Osteocyte (in vitro differentiated cells): ENCODE data around the gene PGAM1. TPM values are rescaled to one million over a fixed set of nuclear protein-coding genes. Genes with fewer than 3 reads are reported as not detected.
"Not testable (repeated sequence)": the region's sequence is repeated elsewhere in the genome, so short reads cannot be mapped to it uniquely, and the experiment has no call there.

ENCODE experiments used
- DNase-seq: peaks from one replicate; pipeline ENCODE4 v3.0.0; 2021; ENCODE audit warnings: mixed read lengths; ENCODE audit not compliant: unreplicated experiment; ENCODE audit errors: extremely low spot score
- H3K27ac Mint-ChIP-seq: one replicate; pipeline ENCODE4 v1.8.0; 2021; ENCODE audit warnings: mild to moderate bottlenecking, mixed read lengths; ENCODE audit not compliant: unreplicated experiment
- H3K27me3 Mint-ChIP-seq: one replicate; pipeline ENCODE4 v1.8.0; 2021; ENCODE audit warnings: mixed read lengths; ENCODE audit not compliant: unreplicated experiment
- H3K36me3 Mint-ChIP-seq: one replicate; pipeline ENCODE4 v1.8.0; 2021; ENCODE audit warnings: mixed read lengths; ENCODE audit not compliant: unreplicated experiment
- H3K4me1 Mint-ChIP-seq: one replicate; pipeline ENCODE4 v1.8.0; 2021; ENCODE audit warnings: mixed read lengths; ENCODE audit not compliant: unreplicated experiment
- H3K4me3 Mint-ChIP-seq: one replicate; pipeline ENCODE4 v1.8.0; 2021; ENCODE audit warnings: mild to moderate bottlenecking, moderate library complexity, mixed read lengths; ENCODE audit not compliant: unreplicated experiment
- H3K9me3 Mint-ChIP-seq: one replicate; pipeline ENCODE4 v1.8.0; 2021; ENCODE audit warnings: mixed read lengths; ENCODE audit not compliant: unreplicated experiment
- total RNA-seq: library from RNA; stranded (reverse); gene quantifications from 2 replicates; pipeline ENCODE4 v1.2.1, GENCODE V29; 2021
- TF ChIP-seq, protein P1 (sequence below): fragments of 200-600 bp; sonication (generic); IDR thresholded peaks from 2 replicates; pipeline ENCODE4 v1.5.0; 2021; ENCODE audit warnings: antibody characterized with exemption, mild to moderate bottlenecking, moderate library complexity

The PGAM1 gene
- total RNA-seq, 1 donor from 2014 or later: 236 TPM

DNA sequence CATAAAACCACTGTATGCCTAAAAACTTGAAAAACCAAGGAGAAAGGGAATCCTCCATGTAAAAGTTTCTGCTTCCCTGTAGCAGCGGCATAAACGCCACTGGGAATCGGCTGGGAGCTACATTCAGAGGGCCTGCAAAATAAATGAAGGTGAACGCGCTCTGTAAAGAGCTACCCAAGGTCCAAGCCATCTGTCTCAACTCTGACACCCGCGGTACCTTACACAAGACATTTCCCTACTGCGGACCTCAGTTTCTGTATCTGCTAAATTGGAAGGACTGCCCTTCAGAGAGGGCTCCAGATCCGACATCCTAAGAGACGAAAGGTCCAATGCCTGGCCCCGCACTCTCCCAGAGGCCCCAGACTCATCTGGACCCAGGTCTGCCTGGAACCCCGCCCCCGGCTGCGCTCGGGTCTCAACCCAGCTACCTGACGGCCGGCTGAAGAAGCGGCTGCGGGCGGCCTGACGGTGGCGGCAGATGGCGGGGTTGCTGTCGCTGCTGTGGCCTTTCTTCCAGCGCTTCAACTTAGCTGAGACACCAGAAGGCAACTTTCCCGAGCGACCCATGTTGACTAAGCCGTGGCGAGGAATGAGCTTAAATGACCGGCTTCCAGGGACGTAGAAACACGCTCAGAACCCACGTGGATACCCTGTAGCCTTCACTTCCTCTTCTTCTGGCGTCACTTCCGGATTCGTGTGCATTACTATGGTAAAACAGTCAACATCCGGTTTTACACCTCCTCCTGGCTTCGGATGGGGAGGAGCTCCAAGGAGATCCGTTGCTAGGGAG, 25.1 kb upstream of the PGAM1 start, which contains the start of gene RRP12:
Gene RRP12 (minus strand): TSS at position 676 of the 790 bp plus-strand sequence. CDS start 109 bp downstream, at position 567.
- TF ChIP-seq, protein P1, sequence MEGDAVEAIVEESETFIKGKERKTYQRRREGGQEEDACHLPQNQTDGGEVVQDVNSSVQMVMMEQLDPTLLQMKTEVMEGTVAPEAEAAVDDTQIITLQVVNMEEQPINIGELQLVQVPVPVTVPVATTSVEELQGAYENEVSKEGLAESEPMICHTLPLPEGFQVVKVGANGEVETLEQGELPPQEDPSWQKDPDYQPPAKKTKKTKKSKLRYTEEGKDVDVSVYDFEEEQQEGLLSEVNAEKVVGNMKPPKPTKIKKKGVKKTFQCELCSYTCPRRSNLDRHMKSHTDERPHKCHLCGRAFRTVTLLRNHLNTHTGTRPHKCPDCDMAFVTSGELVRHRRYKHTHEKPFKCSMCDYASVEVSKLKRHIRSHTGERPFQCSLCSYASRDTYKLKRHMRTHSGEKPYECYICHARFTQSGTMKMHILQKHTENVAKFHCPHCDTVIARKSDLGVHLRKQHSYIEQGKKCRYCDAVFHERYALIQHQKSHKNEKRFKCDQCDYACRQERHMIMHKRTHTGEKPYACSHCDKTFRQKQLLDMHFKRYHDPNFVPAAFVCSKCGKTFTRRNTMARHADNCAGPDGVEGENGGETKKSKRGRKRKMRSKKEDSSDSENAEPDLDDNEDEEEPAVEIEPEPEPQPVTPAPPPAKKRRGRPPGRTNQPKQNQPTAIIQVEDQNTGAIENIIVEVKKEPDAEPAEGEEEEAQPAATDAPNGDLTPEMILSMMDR: peak; percentile 25
- peaks cover 11% of the 10 kb centered on the region for H3K4me1 Mint-ChIP-seq
- H3K4me3 Mint-ChIP-seq: peak within 1 kb of the TSS; percentile 90
- DNase-seq: peak; percentile 93
- H3K27ac Mint-ChIP-seq: peak within 1 kb of the TSS; percentile 97
- H3K36me3 Mint-ChIP-seq: peaks cover 4% of the 10 kb centered on the region
- no peaks in the 10 kb centered on the region for H3K9me3 Mint-ChIP-seq
- no peaks in the 10 kb centered on the region for H3K27me3 Mint-ChIP-seq

DNA sequence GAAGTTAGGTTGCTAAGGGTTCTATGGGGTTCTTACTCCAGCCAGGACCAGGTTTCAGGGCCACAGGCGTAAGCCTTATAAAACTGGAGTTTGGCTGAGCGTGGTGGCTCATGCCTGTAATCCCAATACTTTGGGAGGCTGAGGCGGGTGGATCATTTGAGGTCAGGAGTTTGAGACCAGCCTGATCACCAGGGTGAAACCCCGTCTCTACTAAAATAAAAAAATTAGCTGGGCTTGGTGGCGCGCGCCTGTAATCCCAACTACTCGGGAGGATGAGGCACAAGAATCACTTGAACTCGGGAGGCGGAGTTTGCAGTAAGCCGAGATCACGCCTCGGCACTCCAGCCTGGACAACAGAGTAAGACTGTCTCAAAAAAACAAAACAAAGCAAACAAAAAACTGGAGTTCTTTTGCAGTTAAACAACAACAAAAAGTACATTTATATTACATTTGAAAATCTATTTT, 24.5 kb upstream of the PGAM1 start:
- Mint-ChIP-seq H3K27me3 (no peaks in the 10 kb centered on the region), H3K4me3 (peak overlapping the region; percentile 90), H3K4me1 (peaks cover 11% of the 10 kb centered on the region), H3K9me3 (no peaks in the 10 kb centered on the region), H3K36me3 (no peaks in the 10 kb centered on the region), H3K27ac (peak overlapping the region; percentile 97)
- no peak for DNase-seq
- TF ChIP-seq, protein P1: no peak

DNA sequence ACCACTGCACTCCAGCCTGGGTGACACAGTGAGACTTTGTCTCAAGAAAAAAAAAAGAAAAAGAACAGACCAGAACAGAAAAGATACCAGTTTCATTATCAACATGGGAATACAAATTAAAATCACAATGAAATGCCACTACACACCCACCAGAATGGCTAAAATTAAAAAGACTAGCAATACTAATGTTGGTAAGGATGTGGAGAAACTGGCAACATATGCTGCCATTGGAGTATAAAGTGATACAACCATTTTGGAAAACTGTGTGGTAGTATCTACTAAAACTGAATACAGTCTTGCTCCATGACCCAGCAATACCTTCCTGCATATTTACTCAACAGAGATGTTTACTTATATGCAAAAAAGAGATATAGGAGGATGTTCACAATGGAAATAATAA, 21.9 kb upstream of the PGAM1 start:
- H3K27ac Mint-ChIP-seq: no peak overlapping the region
- no peak for DNase-seq

GRCh38 chr10:97406064-97406463, 19.9 kb upstream of the PGAM1 start:
- TF ChIP-seq, protein P1: no peak
- DNase-seq: no peak
- H3K4me1 Mint-ChIP-seq: peaks cover 6% of the 10 kb centered on the region
- no peaks in the 10 kb centered on the region for H3K36me3 Mint-ChIP-seq
- H3K27ac Mint-ChIP-seq: no peak overlapping the region
- no peak overlapping the region for H3K4me3 Mint-ChIP-seq
- H3K27me3 Mint-ChIP-seq: no peaks in the 10 kb centered on the region
- H3K9me3 Mint-ChIP-seq: no peaks in the 10 kb centered on the region

More for the DNA sequence above, 21.9 kb upstream of the PGAM1 start:
- Mint-ChIP-seq H3K36me3 (no peaks in the 10 kb centered on the region), H3K9me3 (no peaks in the 10 kb centered on the region), H3K4me3 (no peak overlapping the region), H3K27me3 (no peaks in the 10 kb centered on the region), H3K4me1 (peaks cover 12% of the 10 kb centered on the region)
- TF ChIP-seq, protein P1: no peak

DNA sequence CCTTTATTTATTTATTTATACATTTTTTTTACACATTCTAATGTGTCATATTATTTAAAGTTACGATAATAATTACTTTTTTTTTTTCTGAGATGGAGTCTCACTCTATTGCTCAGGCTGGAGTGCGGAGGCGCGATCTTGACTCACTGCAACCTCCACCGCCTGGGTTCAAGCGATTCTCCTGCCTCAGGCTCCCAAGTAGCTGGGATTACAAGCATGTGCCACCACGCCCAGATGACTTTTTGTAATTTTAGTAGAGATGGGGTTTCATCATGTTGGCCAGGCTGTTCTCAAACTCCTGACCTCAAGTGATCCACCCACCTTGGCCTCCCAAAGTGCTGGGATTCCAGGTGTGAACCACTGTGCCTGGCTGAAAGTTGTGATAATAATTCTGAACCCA, 19.5 kb upstream of the PGAM1 start:
- not testable (repeated sequence) for H3K27me3 Mint-ChIP-seq, H3K9me3 Mint-ChIP-seq, H3K36me3 Mint-ChIP-seq, H3K27ac Mint-ChIP-seq, H3K4me3 Mint-ChIP-seq, DNase-seq, H3K4me1 Mint-ChIP-seq
